Hepatocyte (in vitro differentiated cells): Measurements from ENCODE around the gene MICAL2. TPM values are rescaled to one million over a fixed set of nuclear protein-coding genes. Genes with fewer than 3 reads are reported as not detected.

Experiments
- DNase-seq: peaks from one replicate; pipeline ENCODE4 v3.0.0-alpha.2; 2016; ENCODE audit warnings: low spot score
- H2AFZ ChIP-seq: fragments of 200-600 bp; sonication (generic); 2 replicates; pipeline ENCODE4 v1.6.0; 2016; ENCODE audit warnings: antibody characterized with exemption, mild to moderate bottlenecking
- H3K27ac ChIP-seq: fragments of 200-600 bp; sonication (generic); 2 replicates; pipeline ENCODE4 v1.5.1; 2016; ENCODE audit warnings: mild to moderate bottlenecking
- H3K27me3 ChIP-seq: fragments of 200-600 bp; sonication (generic); 2 replicates; pipeline ENCODE4 v1.6.1; 2016
- H3K36me3 ChIP-seq: fragments of 200-600 bp; sonication (generic); replicated peaks from 2 replicates; pipeline ENCODE4 v1.5.1; 2016; ENCODE audit warnings: low read depth; ENCODE audit not compliant: insufficient read depth
- H3K4me1 ChIP-seq: fragments of 200-600 bp; sonication (generic); 2 replicates; pipeline ENCODE4 v1.5.1; 2016; ENCODE audit warnings: mild to moderate bottlenecking, moderate library complexity; ENCODE audit not compliant: insufficient read depth
- H3K4me2 ChIP-seq: fragments of 200-600 bp; sonication (generic); 2 replicates; pipeline ENCODE4 v1.6.0; 2016
- H3K4me3 ChIP-seq: fragments of 200-600 bp; sonication (generic); 2 replicates; pipeline ENCODE4 v1.5.1; 2016; ENCODE audit warnings: mild to moderate bottlenecking
- H3K79me2 ChIP-seq: fragments of 200-600 bp; sonication (generic); 2 replicates; pipeline ENCODE4 v1.6.0; 2017; ENCODE audit warnings: mild to moderate bottlenecking
- H3K9me2 ChIP-seq: fragments of 200-600 bp; sonication (generic); replicated peaks from 2 replicates; pipeline ENCODE4 v1.6.0; 2017; ENCODE audit warnings: mild to moderate bottlenecking; ENCODE audit not compliant: insufficient read depth
- H3K9me3 ChIP-seq: fragments of 200-600 bp; sonication (generic); 2 replicates; pipeline ENCODE4 v1.5.1; 2016; ENCODE audit warnings: low read depth, mild to moderate bottlenecking
- H4K20me1 ChIP-seq: fragments of 200-600 bp; sonication (generic); 2 replicates; pipeline ENCODE4 v1.6.0; 2016; ENCODE audit warnings: mild to moderate bottlenecking; ENCODE audit not compliant: insufficient read depth, poor library complexity, severe bottlenecking
- CTCF ChIP-seq: fragments of 200-600 bp; sonication (generic); IDR thresholded peaks from 2 replicates; pipeline ENCODE4 v1.5.1; 2016; ENCODE audit warnings: antibody characterized with exemption, mild to moderate bottlenecking; ENCODE audit not compliant: poor library complexity
- EZH2 ChIP-seq: fragments of 200-600 bp; sonication (generic); IDR thresholded peaks from 2 replicates; pipeline ENCODE4 v1.6.1; 2016; ENCODE audit warnings: antibody characterized with exemption, mild to moderate bottlenecking, borderline replicate concordance
- EZH2phosphoT487 ChIP-seq: fragments of 200-600 bp; sonication (generic); IDR thresholded peaks from one replicate; pipeline ENCODE4 v1.6.1; 2018; ENCODE audit warnings: antibody characterized with exemption, mild to moderate bottlenecking, low read depth, moderate library complexity; ENCODE audit not compliant: unreplicated experiment, severe bottlenecking
- WGBS: methylation state at CpG from one replicate; pipeline ENCODE4 v1.1.6; 2016; ENCODE audit warnings: low lambda C conversion rate; ENCODE audit errors: missing lambda C conversion rate; 5-methylcytosine and 5-hydroxymethylcytosine counted together
- polyA plus RNA-seq: library from polyadenylated mRNA; unstranded; fragments of >200 nt; fragmentation: Nextera tagmentation; extraction: Ambion mirVana; gene quantifications from 2 replicates; pipeline ENCODE4 v1.2.1, GENCODE V29; 2016
- total RNA-seq: library from RNA; depleted of rRNA; stranded (reverse); fragments of >200 nt; gene quantifications from 2 replicates; pipeline ENCODE4 v1.2.3, GENCODE V29; 2014

Gene MICAL2
- total and polyA plus RNA-seq, 2 experiments from 2014 or later, result 36.8 to 56.0 TPM

- Histone ChIP-seq H3K79me2 (no peaks in the 10 kb centered on the region), H3K27ac (peak overlapping the region; percentile 44), H3K9me3 (no peaks in the 10 kb centered on the region), H3K4me2 (no peak overlapping the region), H3K9me2 (no peaks in the 10 kb centered on the region), H3K36me3 (no peaks in the 10 kb centered on the region), H4K20me1 (no peaks in the 10 kb centered on the region), H3K4me3 (no peak overlapping the region), H2AFZ (no peak overlapping the region), H3K27me3 (no peaks in the 10 kb centered on the region), H3K4me1 (peaks cover 25% of the 10 kb centered on the region)
- TF ChIP-seq CTCF, result no peak
- TF ChIP-seq EZH2, result no peak
- TF ChIP-seq EZH2phosphoT487, result no peak
- DNase-seq, result no peak
- WGBS, result 89% methylated on average over 14 of the region's 14 CpGs
These were observed 39.7 kb upstream of the MICAL2 start for GRCh38 chr11:12070446-12071267.

- Histone ChIP-seq H3K79me2 (no peaks in the 10 kb centered on the region), H3K36me3 (no peaks in the 10 kb centered on the region), H3K27ac (peak overlapping the region; percentile 28), H3K9me2 (no peaks in the 10 kb centered on the region), H3K4me1 (peaks cover 17% of the 10 kb centered on the region), H3K4me2 (no peak overlapping the region), H3K9me3 (no peaks in the 10 kb centered on the region), H3K27me3 (no peaks in the 10 kb centered on the region), H4K20me1 (no peaks in the 10 kb centered on the region), H2AFZ (no peak overlapping the region), H3K4me3 (no peak overlapping the region)
- WGBS, result 61% methylated on average over 3 of the region's 3 CpGs
- no peak for DNase-seq
- no peak for TF ChIP-seq EZH2
- TF ChIP-seq CTCF, result no peak
These were observed 38.8 kb upstream of the MICAL2 start for GRCh38 chr11:12071574-12071973.

- no peaks in the 10 kb centered on the region for H3K36me3 ChIP-seq
- TF ChIP-seq EZH2phosphoT487, result no peak
- TF ChIP-seq CTCF, result no peak
- no peak for TF ChIP-seq EZH2
- no peak overlapping the region for H3K4me2 ChIP-seq
- no peak overlapping the region for H2AFZ ChIP-seq
- WGBS, result 92% methylated on average over 8 of the region's 8 CpGs
- H3K9me2 ChIP-seq, result no peaks in the 10 kb centered on the region
- no peaks in the 10 kb centered on the region for H4K20me1 ChIP-seq
- DNase-seq, result no peak
- H3K4me3 ChIP-seq, result no peak overlapping the region
- H3K27ac ChIP-seq, result no peak overlapping the region
- H3K4me1 ChIP-seq, result peaks cover 3% of the 10 kb centered on the region
- no peaks in the 10 kb centered on the region for H3K79me2 ChIP-seq
- H3K27me3 ChIP-seq, result no peaks in the 10 kb centered on the region
- H3K9me3 ChIP-seq, result no peaks in the 10 kb centered on the region
These were observed 37.0 kb upstream of the MICAL2 start for GRCh38 chr11:12073436-12073835.
